ENCODE data around the gene HDDC2.

The HDDC2 gene

GRCh38 chr6:125339653-125340052, 37.9 kb upstream of the HDDC2 start:
- TF ChIP-seq CTCF (IDR thresholded peaks at IDR 0.05; ENCODE audit: borderline replicate concordance, insufficient read depth, low read depth, low read length): no peak
- no peak overlapping the region for H3K4me3 ChIP-seq (ENCODE audit: low read depth, low read length)

DNA sequence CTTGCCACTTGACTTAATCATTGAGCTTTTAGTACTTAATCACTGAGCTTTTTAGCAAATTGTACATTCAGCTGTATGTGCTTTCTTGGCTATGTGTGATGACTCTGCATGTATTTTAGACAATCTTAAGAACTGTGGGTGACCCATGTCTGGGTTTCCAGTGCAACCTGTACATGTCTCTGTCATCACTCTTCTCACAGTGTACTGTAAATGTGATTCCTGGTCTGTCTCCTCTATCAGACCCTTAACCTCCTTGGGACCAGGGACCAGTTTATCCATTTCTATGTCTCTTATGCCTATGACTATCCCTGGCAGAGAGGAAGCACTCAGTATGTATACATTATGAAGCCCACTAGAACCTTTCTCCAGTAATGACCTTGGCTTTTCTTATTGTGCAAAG, 36.6 kb upstream of the HDDC2 start:
- H3K4me3 ChIP-seq (ENCODE audit: low read depth, low read length): no peak overlapping the region
- TF ChIP-seq CTCF (IDR thresholded peaks at IDR 0.05; ENCODE audit: borderline replicate concordance, insufficient read depth, low read depth, low read length): no peak

GRCh38 chr6:125337706-125338105, 35.9 kb upstream of the HDDC2 start:
- no peak overlapping the region for H3K4me3 ChIP-seq (ENCODE audit: low read depth, low read length)
- TF ChIP-seq CTCF (IDR thresholded peaks at IDR 0.05; ENCODE audit: borderline replicate concordance, insufficient read depth, low read depth, low read length): no peak

DNA sequence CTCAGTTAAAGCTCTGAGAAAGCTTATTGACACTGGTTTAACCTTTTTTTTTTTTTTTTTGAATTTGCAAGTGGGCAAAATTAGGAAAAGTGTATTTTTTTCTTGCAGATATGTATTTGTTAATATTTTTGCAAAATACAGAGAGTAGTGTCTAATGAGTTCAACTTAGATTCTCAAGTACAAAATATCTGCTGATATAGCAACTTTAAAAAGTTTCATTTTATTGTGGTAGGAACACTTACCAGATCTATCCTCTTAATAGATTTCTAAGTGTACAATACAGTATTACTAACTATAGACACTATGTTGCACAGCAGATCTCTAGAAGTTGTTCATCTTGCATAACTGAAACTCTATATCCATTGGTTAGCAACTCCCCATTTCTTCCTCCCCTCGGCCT, 30.9 kb upstream of the HDDC2 start:
- H3K4me3 ChIP-seq (ENCODE audit: low read depth, low read length): no peak overlapping the region
- no peak for TF ChIP-seq CTCF (IDR thresholded peaks at IDR 0.05; ENCODE audit: borderline replicate concordance, insufficient read depth, low read depth, low read length)

DNA sequence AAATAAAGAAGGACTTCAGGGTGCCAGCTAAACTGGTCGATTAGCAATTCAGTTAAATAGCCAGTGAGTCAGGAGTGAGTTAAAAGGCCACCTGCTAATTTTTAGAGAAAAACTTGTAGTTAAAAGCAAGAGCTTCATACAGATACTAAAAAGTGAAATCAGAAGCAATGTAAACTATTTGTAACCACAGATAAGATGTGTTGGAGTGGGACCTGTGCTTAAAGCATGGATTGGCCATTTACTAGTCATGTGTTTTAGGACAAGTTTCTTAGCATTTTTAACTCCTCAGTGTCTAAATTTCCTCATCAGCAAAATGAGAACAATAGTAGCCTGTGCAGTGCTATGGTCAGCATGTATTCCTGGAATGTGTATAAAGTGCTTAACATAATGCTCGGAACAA, 23.8 kb upstream of the HDDC2 start:
- no peak overlapping the region for H3K4me3 ChIP-seq (ENCODE audit: low read depth, low read length)
- TF ChIP-seq CTCF (IDR thresholded peaks at IDR 0.05; ENCODE audit: borderline replicate concordance, insufficient read depth, low read depth, low read length): no peak

DNA sequence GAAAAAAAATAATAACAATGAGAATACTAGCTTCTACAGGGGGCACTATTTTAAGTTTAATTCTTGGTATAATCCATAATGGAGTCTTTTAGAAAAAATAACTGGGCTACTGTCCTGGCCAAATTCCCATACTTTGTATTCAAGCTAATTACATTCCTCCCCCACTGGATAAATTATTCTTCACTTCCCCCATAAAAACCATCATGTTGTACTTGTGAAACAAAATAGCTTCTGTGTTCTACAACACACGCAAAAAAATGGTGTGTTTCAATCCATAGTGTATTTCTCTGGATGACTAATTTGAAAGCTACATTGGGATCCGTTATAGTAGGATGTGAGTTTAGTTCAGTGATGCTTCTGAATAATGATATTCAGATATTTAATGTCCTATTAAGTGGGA, 21.6 kb upstream of the HDDC2 start:
- no peak for TF ChIP-seq CTCF (IDR thresholded peaks at IDR 0.05; ENCODE audit: borderline replicate concordance, insufficient read depth, low read depth, low read length)
- no peak overlapping the region for H3K4me3 ChIP-seq (ENCODE audit: low read depth, low read length)

DNA sequence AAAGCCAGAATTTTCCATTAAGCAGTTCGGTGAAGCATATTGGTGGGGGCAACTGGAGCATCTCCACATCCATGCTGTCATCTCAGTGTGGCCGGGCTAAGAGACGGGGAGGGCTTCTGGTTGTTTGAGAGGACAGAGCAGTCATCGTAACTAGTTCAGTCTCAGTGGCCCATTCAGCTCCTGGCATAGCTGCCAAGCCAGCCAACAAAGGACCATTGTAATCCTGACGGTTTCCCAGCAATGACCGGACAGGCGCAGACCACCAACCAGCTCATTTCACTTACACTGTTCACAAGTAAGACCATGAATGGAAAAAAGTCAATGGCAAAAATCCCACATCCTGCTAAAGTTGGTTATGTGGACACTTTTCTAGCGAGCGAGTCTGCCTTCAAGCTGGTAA, 14.9 kb upstream of the HDDC2 start:
- H3K4me3 ChIP-seq (ENCODE audit: low read depth, low read length): no peak overlapping the region
- TF ChIP-seq CTCF (IDR thresholded peaks at IDR 0.05; ENCODE audit: borderline replicate concordance, insufficient read depth, low read depth, low read length): no peak

All from GM12875 (cell line).